ENCODE data around the gene CIDEA.

GRCh38 chr18:12283666-12284065, 29.5 kb downstream of the CIDEA start:
- TF ChIP-seq POLR2A (IDR thresholded peaks at IDR 0.05) (no peak), CTCF (IDR thresholded peaks at IDR 0.05) (no peak)

Measured in Peyer's patch (tissue), 4 donors.